ENCODE measurements around the gene MSANTD2. TPM values are rescaled to one million over a fixed set of nuclear protein-coding genes. Genes with fewer than 3 reads are reported as not detected.
A peak's percentile ranks its signal among the peaks of the same experiment; 100 is the strongest.

The MSANTD2 gene
- total RNA-seq, 1 experiment from 2014 or later: 13.6 TPM

GRCh38 chr11:124747406-124748099, 52.7 kb downstream of the MSANTD2 start:
- in situ Hi-C loops (cut with HindIII; ENCODE audit: low pct_unique_long_range_greater_than_20kb, low sequenced_read_pairs): no loop called here
- no peak for DNase-seq (ENCODE audit: low read depth)

- in situ Hi-C loops (cut with HindIII; ENCODE audit: low pct_unique_long_range_greater_than_20kb, low sequenced_read_pairs): no loop called here
- DNase-seq (ENCODE audit: low read depth): peak; percentile 77
These were observed 53.5 kb downstream of the MSANTD2 start for GRCh38 chr11:124746621-124747243.

- in situ Hi-C loops (cut with HindIII; ENCODE audit: low pct_unique_long_range_greater_than_20kb, low sequenced_read_pairs): no loop called here
- no peak for DNase-seq (ENCODE audit: low read depth)
These were observed 54.2 kb downstream of the MSANTD2 start for GRCh38 chr11:124745835-124746620.

- in situ Hi-C loops (cut with HindIII; ENCODE audit: low pct_unique_long_range_greater_than_20kb, low sequenced_read_pairs): no loop called here
These were observed 54.9 kb downstream of the MSANTD2 start for GRCh38 chr11:124745270-124745834.

GRCh38 chr11:124743050-124743449, 57.2 kb downstream of the MSANTD2 start:
- in situ Hi-C loops (cut with HindIII; ENCODE audit: low pct_unique_long_range_greater_than_20kb, low sequenced_read_pairs): no loop called here
- DNase-seq (ENCODE audit: low read depth): no peak

More at GRCh38 chr11:124745270-124745834, 54.9 kb downstream of the MSANTD2 start:
- DNase-seq (ENCODE audit: low read depth): no peak

GRCh38 chr11:124742555-124742954, 57.7 kb downstream of the MSANTD2 start:
- no peak for DNase-seq (ENCODE audit: low read depth)
- in situ Hi-C loops (cut with HindIII; ENCODE audit: low pct_unique_long_range_greater_than_20kb, low sequenced_read_pairs): no loop called here

GRCh38 chr11:124740277-124740882, 59.8 kb downstream of the MSANTD2 start:
- in situ Hi-C loops (cut with HindIII; ENCODE audit: low pct_unique_long_range_greater_than_20kb, low sequenced_read_pairs): no loop called here
- peak; percentile 25 for DNase-seq (ENCODE audit: low read depth)

- in situ Hi-C loops (cut with HindIII; ENCODE audit: low pct_unique_long_range_greater_than_20kb, low sequenced_read_pairs): no loop called here
- peak; percentile 74 for DNase-seq (ENCODE audit: low read depth)
These were observed 60.5 kb downstream of the MSANTD2 start, which contains the start of gene NRGN for GRCh38 chr11:124739479-124740276. TSS of gene NRGN (plus strand) at chr11:124739942. CDS start at chr11:124740085, 143 bp downstream.

GRCh38 chr11:124738713-124739478, 61.3 kb downstream of the MSANTD2 start:
- no peak for DNase-seq (ENCODE audit: low read depth)
- in situ Hi-C loops (cut with HindIII; ENCODE audit: low pct_unique_long_range_greater_than_20kb, low sequenced_read_pairs): no loop called here

- DNase-seq (ENCODE audit: low read depth): no peak
- in situ Hi-C loops (cut with HindIII; ENCODE audit: low pct_unique_long_range_greater_than_20kb, low sequenced_read_pairs): no loop called here
These were observed 62.4 kb downstream of the MSANTD2 start for GRCh38 chr11:124737638-124738305.

GRCh38 chr11:124736736-124737135, 63.5 kb downstream of the MSANTD2 start:
- in situ Hi-C loops (cut with HindIII; ENCODE audit: low pct_unique_long_range_greater_than_20kb, low sequenced_read_pairs): no loop called here

GRCh38 chr11:124732230-124732629, 68.0 kb downstream of the MSANTD2 start:
- DNase-seq (ENCODE audit: low read depth): no peak
- in situ Hi-C loops (cut with HindIII; ENCODE audit: low pct_unique_long_range_greater_than_20kb, low sequenced_read_pairs): no loop called here

More at GRCh38 chr11:124736736-124737135, 63.5 kb downstream of the MSANTD2 start:
- DNase-seq (ENCODE audit: low read depth): no peak

GRCh38 chr11:124729571-124729970, 70.6 kb downstream of the MSANTD2 start:
- in situ Hi-C loops (cut with HindIII; ENCODE audit: low pct_unique_long_range_greater_than_20kb, low sequenced_read_pairs): no loop called here
- no peak for DNase-seq (ENCODE audit: low read depth)

- no peak for DNase-seq (ENCODE audit: low read depth)
- in situ Hi-C loops (cut with HindIII; ENCODE audit: low pct_unique_long_range_greater_than_20kb, low sequenced_read_pairs): no loop called here
These were observed 72.1 kb downstream of the MSANTD2 start for GRCh38 chr11:124728134-124728533.

- DNase-seq (ENCODE audit: low read depth): no peak
- in situ Hi-C loops (cut with HindIII; ENCODE audit: low pct_unique_long_range_greater_than_20kb, low sequenced_read_pairs): no loop called here
These were observed 72.7 kb downstream of the MSANTD2 start for GRCh38 chr11:124727474-124727873.

- in situ Hi-C loops (cut with HindIII; ENCODE audit: low pct_unique_long_range_greater_than_20kb, low sequenced_read_pairs): no loop called here
- DNase-seq (ENCODE audit: low read depth): no peak
These were observed 74.5 kb downstream of the MSANTD2 start for GRCh38 chr11:124725719-124726105.

Data from Caki2 (cell line).